ENCODE data around the gene PLCD4.

The PLCD4 gene

GRCh38 chr2:218607436-218608115 is at the start of gene PLCD4:
Gene PLCD4 (plus strand): TSS chr2:218607899. CDS start chr2:218615740, 7,841 bp downstream.
- DNase-seq (ENCODE audit: low spot score) = no peak
- no peak for TF ChIP-seq CTCF (IDR thresholded peaks at IDR 0.05; ENCODE audit: extremely low read depth, insufficient read depth, missing control alignments)
- in situ Hi-C loops (cut with MboI; ENCODE audit: low pct_unique_long_range_greater_than_20kb, low sequenced_read_pairs, unreplicated experiment) = no loop called here

- TF ChIP-seq CTCF (IDR thresholded peaks at IDR 0.05; ENCODE audit: extremely low read depth, insufficient read depth, missing control alignments) = no peak
- DNase-seq (ENCODE audit: low spot score) = no peak
- in situ Hi-C loops (cut with MboI; ENCODE audit: low pct_unique_long_range_greater_than_20kb, low sequenced_read_pairs, unreplicated experiment) = no loop called here
Measured at GRCh38 chr2:218557941-218558340, 49.8 kb upstream of the PLCD4 start.

- in situ Hi-C loops (cut with MboI; ENCODE audit: low pct_unique_long_range_greater_than_20kb, low sequenced_read_pairs, unreplicated experiment) = no loop called here
- TF ChIP-seq CTCF (IDR thresholded peaks at IDR 0.05; ENCODE audit: extremely low read depth, insufficient read depth, missing control alignments) = no peak
Measured at GRCh38 chr2:218558986-218559385, 48.7 kb upstream of the PLCD4 start.

GRCh38 chr2:218564056-218564455 is 43.6 kb upstream of the PLCD4 start:
- no peak for TF ChIP-seq CTCF (IDR thresholded peaks at IDR 0.05; ENCODE audit: extremely low read depth, insufficient read depth, missing control alignments)
- in situ Hi-C loops (cut with MboI; ENCODE audit: low pct_unique_long_range_greater_than_20kb, low sequenced_read_pairs, unreplicated experiment) = no loop called here
- DNase-seq (ENCODE audit: low spot score) = no peak

More at GRCh38 chr2:218558986-218559385, 48.7 kb upstream of the PLCD4 start:
- no peak for DNase-seq (ENCODE audit: low spot score)

- no peak for TF ChIP-seq CTCF (IDR thresholded peaks at IDR 0.05; ENCODE audit: extremely low read depth, insufficient read depth, missing control alignments)
- no peak for DNase-seq (ENCODE audit: low spot score)
- in situ Hi-C loops (cut with MboI; ENCODE audit: low pct_unique_long_range_greater_than_20kb, low sequenced_read_pairs, unreplicated experiment) = no loop called here
Measured at GRCh38 chr2:218566296-218566695, 41.4 kb upstream of the PLCD4 start.

GRCh38 chr2:218567797-218568189 is 39.9 kb upstream of the PLCD4 start:
- DNase-seq (ENCODE audit: low spot score) = no peak
- in situ Hi-C loops (cut with MboI; ENCODE audit: low pct_unique_long_range_greater_than_20kb, low sequenced_read_pairs, unreplicated experiment) = no loop called here
- TF ChIP-seq CTCF (IDR thresholded peaks at IDR 0.05; ENCODE audit: extremely low read depth, insufficient read depth, missing control alignments) = no peak

Measured in GM13977 (cell line).